Measurements from ENCODE around the gene C14orf132.

Gene C14orf132

DNA sequence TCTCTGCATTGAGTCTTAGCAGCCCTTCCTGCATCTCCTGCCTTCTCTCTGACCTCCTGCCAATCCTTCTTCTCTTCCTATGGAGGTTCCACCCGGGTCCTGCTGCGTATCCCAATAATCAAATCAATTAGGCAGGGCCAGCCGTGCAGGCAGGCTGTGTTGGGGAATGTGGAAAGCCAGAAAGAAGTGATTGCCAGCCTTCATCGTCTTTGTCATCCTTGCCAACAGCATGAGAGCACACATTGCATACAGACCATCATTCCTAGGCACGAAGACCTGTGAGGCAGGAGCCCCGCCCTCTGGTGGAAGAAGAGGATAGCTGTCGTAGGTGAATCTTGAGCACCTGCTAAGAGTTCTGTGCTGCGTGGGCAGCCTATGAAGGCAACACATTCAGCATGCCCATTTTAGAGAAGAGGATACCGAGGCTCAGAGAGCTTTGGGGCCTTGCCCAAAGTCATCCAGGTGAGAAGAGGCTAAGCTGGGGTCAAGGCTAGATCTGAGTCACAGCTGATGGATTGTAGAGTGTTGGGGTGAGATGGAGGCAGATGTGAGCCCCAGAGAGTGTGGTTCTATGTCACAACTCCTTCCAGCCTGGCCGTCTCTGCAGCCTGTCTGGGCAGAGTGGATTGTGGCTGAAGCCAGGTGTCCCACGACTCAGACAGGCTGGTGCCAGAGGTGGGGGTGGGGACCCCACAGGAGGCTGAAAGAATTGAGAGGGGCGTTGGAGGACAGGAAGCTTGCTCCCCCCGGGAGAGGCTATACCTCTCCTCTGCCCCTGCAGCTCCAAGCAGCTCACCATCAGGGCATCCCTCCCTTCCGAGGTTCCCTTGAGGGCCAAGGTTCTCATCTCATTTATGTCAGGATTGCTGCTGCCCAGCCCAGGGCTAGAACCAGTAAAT lies 12.7 kb downstream of the C14orf132 start:
- Histone ChIP-seq H3K9ac (ENCODE audit: low read depth, low read length) (no peak overlapping the region), H3K9me3 (ENCODE audit: insufficient read depth, low read length, severe bottlenecking) (no peaks in the 10 kb centered on the region), H3K27me3 (ENCODE audit: insufficient read depth, low read length, poor library complexity) (peaks cover 12% of the 10 kb centered on the region), H4K20me1 (ENCODE audit: insufficient read depth, low read length) (no peaks in the 10 kb centered on the region), H3K4me1 (ENCODE audit: insufficient read depth, low read length) (no peaks in the 10 kb centered on the region), H2AFZ (ENCODE audit: low read depth, low read length) (no peak overlapping the region), H3K27ac (ENCODE audit: low read length) (no peak overlapping the region), H3K4me2 (ENCODE audit: insufficient read depth, low read length) (no peak overlapping the region), H3K4me3 (ENCODE audit: low read depth in 1 of 2, low read length in 2 of 2) (no peak overlapping the region), H3K36me3 (ENCODE audit: insufficient read depth, low read length) (no peaks in the 10 kb centered on the region), H3K79me2 (ENCODE audit: insufficient read depth, low read length) (no peaks in the 10 kb centered on the region)
- TF ChIP-seq EZH2 (IDR thresholded peaks at IDR 0.05; ENCODE audit: borderline replicate concordance, low read depth, low read length, severe bottlenecking): no peak
- TF ChIP-seq, protein P1, sequence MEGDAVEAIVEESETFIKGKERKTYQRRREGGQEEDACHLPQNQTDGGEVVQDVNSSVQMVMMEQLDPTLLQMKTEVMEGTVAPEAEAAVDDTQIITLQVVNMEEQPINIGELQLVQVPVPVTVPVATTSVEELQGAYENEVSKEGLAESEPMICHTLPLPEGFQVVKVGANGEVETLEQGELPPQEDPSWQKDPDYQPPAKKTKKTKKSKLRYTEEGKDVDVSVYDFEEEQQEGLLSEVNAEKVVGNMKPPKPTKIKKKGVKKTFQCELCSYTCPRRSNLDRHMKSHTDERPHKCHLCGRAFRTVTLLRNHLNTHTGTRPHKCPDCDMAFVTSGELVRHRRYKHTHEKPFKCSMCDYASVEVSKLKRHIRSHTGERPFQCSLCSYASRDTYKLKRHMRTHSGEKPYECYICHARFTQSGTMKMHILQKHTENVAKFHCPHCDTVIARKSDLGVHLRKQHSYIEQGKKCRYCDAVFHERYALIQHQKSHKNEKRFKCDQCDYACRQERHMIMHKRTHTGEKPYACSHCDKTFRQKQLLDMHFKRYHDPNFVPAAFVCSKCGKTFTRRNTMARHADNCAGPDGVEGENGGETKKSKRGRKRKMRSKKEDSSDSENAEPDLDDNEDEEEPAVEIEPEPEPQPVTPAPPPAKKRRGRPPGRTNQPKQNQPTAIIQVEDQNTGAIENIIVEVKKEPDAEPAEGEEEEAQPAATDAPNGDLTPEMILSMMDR (IDR thresholded peaks at IDR 0.05; ENCODE audit: borderline replicate concordance, extremely low read depth, low read length, poor library complexity, severe bottlenecking): peak; percentile 26
- ATAC-seq (ENCODE audit: insufficient read depth, low read depth) (no peak), DNase-seq (peak; percentile 6)

DNA sequence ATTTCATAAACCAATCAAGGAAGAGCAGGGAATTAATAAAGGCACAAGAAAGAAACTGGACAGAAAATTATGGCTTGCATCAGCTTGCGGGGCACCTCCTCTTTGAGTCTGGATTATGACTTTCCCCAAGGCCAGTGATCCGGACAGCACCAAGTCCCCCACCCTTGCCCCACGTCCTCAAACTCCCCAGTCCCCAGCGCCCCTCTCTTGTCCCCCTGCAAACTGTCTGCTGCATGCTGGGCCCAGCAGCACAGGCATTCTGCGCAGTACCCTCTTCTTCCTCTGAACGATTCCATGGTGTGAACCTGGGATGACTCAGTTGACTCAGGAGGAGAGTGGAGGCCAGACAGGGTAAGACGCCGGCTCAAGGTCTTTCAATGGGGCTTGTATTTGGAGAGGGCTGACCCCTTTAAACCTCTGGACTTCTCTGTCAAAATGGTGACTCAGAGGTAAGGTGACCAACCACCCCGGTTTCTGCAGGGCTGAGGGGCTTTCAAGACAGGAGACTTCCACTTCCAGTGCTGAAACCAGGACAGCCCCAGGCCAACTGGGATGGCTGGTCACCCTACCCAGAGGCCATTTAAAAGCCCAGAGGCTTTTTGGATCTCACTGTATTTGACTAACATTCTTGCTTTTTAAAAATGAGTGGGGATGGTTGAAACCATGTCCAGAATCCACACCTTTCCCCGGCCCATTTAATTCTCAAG lies 13.5 kb downstream of the C14orf132 start:
- H3K27me3 ChIP-seq (ENCODE audit: insufficient read depth, low read length, poor library complexity): peaks cover 13% of the 10 kb centered on the region
- DNase-seq: no peak
- H3K4me1 ChIP-seq (ENCODE audit: insufficient read depth, low read length): no peaks in the 10 kb centered on the region
- H2AFZ ChIP-seq (ENCODE audit: low read depth, low read length): no peak overlapping the region
- H3K79me2 ChIP-seq (ENCODE audit: insufficient read depth, low read length): no peaks in the 10 kb centered on the region
- no peaks in the 10 kb centered on the region for H4K20me1 ChIP-seq (ENCODE audit: insufficient read depth, low read length)
- no peaks in the 10 kb centered on the region for H3K36me3 ChIP-seq (ENCODE audit: insufficient read depth, low read length)
- H3K4me3 ChIP-seq (ENCODE audit: low read depth in 1 of 2, low read length in 2 of 2): no peak overlapping the region
- no peak overlapping the region for H3K27ac ChIP-seq (ENCODE audit: low read length)
- TF ChIP-seq EZH2 (IDR thresholded peaks at IDR 0.05; ENCODE audit: borderline replicate concordance, low read depth, low read length, severe bottlenecking): no peak
- TF ChIP-seq, protein P1 (IDR thresholded peaks at IDR 0.05; ENCODE audit: borderline replicate concordance, extremely low read depth, low read length, poor library complexity, severe bottlenecking): no peak
- H3K9ac ChIP-seq (ENCODE audit: low read depth, low read length): no peak overlapping the region
- no peak overlapping the region for H3K4me2 ChIP-seq (ENCODE audit: insufficient read depth, low read length)
- no peaks in the 10 kb centered on the region for H3K9me3 ChIP-seq (ENCODE audit: insufficient read depth, low read length, severe bottlenecking)
- ATAC-seq (ENCODE audit: insufficient read depth, low read depth): no peak

DNA sequence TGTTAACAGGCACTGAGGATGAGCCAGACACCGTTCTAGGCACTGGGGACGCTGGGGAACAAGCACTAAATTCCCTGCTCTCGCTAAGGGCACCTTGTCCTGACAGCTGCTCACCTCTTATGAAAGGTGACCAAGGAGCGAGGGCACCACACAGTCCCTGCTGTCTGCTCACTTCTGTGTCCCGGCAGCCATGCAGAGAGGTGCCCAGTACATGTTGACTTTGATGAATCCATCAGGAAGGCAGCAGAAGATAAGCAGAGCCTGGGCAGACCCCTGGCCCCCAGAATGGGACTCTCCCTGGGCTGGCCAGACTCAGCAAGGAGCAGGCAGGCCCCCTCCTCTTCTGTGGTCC lies 14.1 kb downstream of the C14orf132 start:
- H3K4me3 ChIP-seq (ENCODE audit: low read depth in 1 of 2, low read length in 2 of 2): no peak overlapping the region
- H2AFZ ChIP-seq (ENCODE audit: low read depth, low read length): no peak overlapping the region
- no peaks in the 10 kb centered on the region for H4K20me1 ChIP-seq (ENCODE audit: insufficient read depth, low read length)
- no peak overlapping the region for H3K4me2 ChIP-seq (ENCODE audit: insufficient read depth, low read length)
- H3K79me2 ChIP-seq (ENCODE audit: insufficient read depth, low read length): no peaks in the 10 kb centered on the region
- peaks cover 16% of the 10 kb centered on the region for H3K27me3 ChIP-seq (ENCODE audit: insufficient read depth, low read length, poor library complexity)
- no peaks in the 10 kb centered on the region for H3K9me3 ChIP-seq (ENCODE audit: insufficient read depth, low read length, severe bottlenecking)
- H3K9ac ChIP-seq (ENCODE audit: low read depth, low read length): no peak overlapping the region
- no peak overlapping the region for H3K27ac ChIP-seq (ENCODE audit: low read length)
- TF ChIP-seq, protein P1 (IDR thresholded peaks at IDR 0.05; ENCODE audit: borderline replicate concordance, extremely low read depth, low read length, poor library complexity, severe bottlenecking): no peak
- TF ChIP-seq EZH2 (IDR thresholded peaks at IDR 0.05; ENCODE audit: borderline replicate concordance, low read depth, low read length, severe bottlenecking): no peak
- no peak for ATAC-seq (ENCODE audit: insufficient read depth, low read depth)
- H3K36me3 ChIP-seq (ENCODE audit: insufficient read depth, low read length): no peaks in the 10 kb centered on the region
- H3K4me1 ChIP-seq (ENCODE audit: insufficient read depth, low read length): no peaks in the 10 kb centered on the region
- DNase-seq: no peak
